Subcutaneous abdominal adipose tissue (tissue), 5 donors: ENCODE data around the gene IFNA13.

Experiments
- H3K27ac ChIP-seq: one replicate; pipeline ENCODE4 v1.7.0; 2013; ENCODE audit warnings: low read depth, mild to moderate bottlenecking, inconsistent platforms, low read length, moderate library complexity
- H3K27me3 ChIP-seq, 5 donors: one replicate each; pipeline ENCODE4 v1.7.0; 2013; ENCODE audit warnings: low read length in 5 of 5, inconsistent platforms in 1 of 5; ENCODE audit not compliant: control insufficient read depth in 5 of 5, insufficient read depth in 4 of 5
- H3K36me3 ChIP-seq, 5 donors: one replicate each; pipeline ENCODE4 v1.7.0; 2013; ENCODE audit warnings: low read length in 5 of 5; ENCODE audit not compliant: control insufficient read depth in 5 of 5, insufficient read depth in 5 of 5
- H3K4me1 ChIP-seq, 5 donors: one replicate each; pipeline ENCODE4 v1.7.0; 2013; ENCODE audit warnings: low read length in 5 of 5, mild to moderate bottlenecking in 3 of 5, moderate library complexity in 1 of 5; ENCODE audit not compliant: control insufficient read depth in 5 of 5, insufficient read depth in 5 of 5
- H3K4me3 ChIP-seq, 5 donors: one replicate each; pipeline ENCODE4 v1.7.0; 2013; ENCODE audit warnings: low read length in 5 of 5, low read depth in 1 of 5
- H3K9ac ChIP-seq, 5 donors: one replicate each; pipeline ENCODE4 v1.7.0; 2013; ENCODE audit warnings: low read length in 5 of 5, mild to moderate bottlenecking in 4 of 5, moderate library complexity in 3 of 5
- H3K9me3 ChIP-seq, 5 donors: one replicate each; pipeline ENCODE4 v1.7.0; 2013; ENCODE audit warnings: low read length in 5 of 5; ENCODE audit not compliant: control insufficient read depth in 5 of 5
- donor health status: healthy.
- donor health status: healthy.
- donor health status: healthy.
- donor health status: healthy.
- donor health status: healthy.

Gene IFNA13

DNA sequence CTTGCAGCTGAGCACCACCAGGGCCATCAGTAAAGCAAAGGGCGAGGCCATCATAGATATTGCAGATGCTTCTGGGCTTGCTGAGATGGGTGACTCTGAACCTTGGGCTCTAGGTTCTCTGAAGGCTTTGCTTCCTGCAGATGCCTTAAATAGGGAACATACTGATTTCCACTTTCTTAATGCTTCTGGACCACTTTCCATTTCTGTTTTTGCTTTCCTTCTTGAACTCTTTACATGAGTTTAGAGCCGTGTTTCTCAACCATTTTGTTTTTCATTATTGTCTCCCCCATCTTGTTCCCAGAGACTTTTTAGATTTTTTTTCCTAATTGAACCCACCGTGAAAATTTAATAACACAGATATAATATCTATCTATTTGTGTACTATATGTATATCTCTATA lies at the start of gene IFNA13:
IFNA13 (minus strand) TSS at position 101 of the 400 bp plus-strand sequence; CDS start at position 54, 47 bp downstream.
- H3K27ac ChIP-seq = no peak within 1 kb of the TSS

DNA sequence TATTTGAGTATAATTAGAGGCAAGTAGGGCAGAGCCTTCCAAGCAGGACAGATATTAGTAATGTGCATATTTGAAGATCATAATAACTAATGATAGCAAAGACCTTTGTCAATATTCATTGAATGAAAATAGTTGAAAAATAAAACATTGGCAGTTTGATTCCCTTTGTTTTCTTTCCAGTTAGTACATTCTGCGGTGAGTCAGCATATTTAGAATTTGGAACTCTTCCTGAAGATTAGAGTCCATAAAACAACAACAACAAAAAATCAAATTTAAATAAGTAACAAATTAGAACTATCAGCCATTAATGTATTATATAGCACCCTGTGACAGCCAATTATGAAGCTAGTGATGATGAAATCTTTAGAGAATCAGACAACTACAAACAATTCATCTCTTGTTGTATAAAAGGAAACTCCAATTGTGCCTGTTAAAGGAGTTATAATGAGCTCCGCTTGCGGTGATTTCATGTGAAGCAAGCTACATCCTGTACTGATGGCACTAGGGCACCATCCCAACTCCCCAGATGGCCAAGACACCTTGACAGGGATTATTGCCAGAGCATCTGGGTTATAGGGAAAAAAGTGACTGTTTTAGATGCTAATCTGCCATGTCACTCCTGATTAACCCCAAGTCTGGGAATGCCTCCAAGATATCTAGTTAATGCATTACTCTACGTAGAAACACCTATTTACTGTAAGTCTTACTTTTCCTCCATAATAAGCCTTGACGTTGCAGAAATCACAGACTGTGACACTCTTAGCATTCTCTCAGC lies 47.8 kb upstream of the IFNA13 start:
- H3K9ac ChIP-seq = no peak overlapping the region
- no peaks in the 10 kb centered on the region for H3K27me3 ChIP-seq
- H3K9me3 ChIP-seq = no peaks in the 10 kb centered on the region
- H3K36me3 ChIP-seq = no peaks in the 10 kb centered on the region
- no peaks in the 10 kb centered on the region for H3K4me1 ChIP-seq
- H3K4me3 ChIP-seq = no peak overlapping the region
- no peak overlapping the region for H3K27ac ChIP-seq

More for the DNA sequence above, at the start of gene IFNA13:
- Histone ChIP-seq H3K4me1 (no peaks in the 10 kb centered on the region), H3K9me3 (no peaks in the 10 kb centered on the region), H3K9ac (no peak within 1 kb of the TSS), H3K4me3 (no peak within 1 kb of the TSS), H3K36me3 (no peaks in the 10 kb centered on the region), H3K27me3 (no peaks in the 10 kb centered on the region)

DNA sequence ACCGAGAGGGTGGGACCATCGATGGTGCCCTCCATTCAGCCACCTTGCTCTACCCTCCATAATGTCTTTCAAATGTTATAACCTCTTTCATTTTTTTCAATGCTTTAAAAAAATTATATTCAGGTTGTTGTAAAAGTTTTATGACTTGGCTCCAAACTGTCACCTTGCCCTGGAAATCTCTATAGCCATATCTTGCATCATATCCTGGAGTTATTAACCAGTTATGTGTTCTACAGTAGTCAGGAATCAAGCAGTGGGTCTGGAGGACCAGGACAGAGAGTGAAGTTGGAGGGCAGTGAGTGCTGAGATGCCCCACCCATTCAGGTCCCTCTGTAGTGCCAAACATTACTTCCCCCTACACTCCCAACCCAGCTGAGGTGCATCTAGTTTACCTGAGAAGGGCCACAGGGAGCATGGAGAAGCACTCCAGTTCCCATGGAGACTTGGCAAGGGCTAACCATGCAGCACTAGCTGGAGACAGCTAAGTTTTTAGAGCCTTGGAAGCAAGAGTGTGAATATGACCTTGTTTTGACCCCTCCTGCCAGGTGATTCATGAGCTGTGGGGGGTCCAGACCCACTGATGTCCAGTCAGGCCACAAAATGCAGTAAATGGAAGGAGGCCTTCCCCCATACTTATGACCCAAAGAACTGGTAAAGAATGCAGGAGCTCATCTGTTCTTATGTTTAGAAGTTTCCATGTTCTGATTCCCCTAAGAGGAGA lies 46.5 kb upstream of the IFNA13 start:
- Histone ChIP-seq H3K36me3 (no peaks in the 10 kb centered on the region), H3K4me3 (no peak overlapping the region), H3K9me3 (no peaks in the 10 kb centered on the region), H3K9ac (no peak overlapping the region), H3K4me1 (no peaks in the 10 kb centered on the region), H3K27ac (no peak overlapping the region), H3K27me3 (no peaks in the 10 kb centered on the region)

DNA sequence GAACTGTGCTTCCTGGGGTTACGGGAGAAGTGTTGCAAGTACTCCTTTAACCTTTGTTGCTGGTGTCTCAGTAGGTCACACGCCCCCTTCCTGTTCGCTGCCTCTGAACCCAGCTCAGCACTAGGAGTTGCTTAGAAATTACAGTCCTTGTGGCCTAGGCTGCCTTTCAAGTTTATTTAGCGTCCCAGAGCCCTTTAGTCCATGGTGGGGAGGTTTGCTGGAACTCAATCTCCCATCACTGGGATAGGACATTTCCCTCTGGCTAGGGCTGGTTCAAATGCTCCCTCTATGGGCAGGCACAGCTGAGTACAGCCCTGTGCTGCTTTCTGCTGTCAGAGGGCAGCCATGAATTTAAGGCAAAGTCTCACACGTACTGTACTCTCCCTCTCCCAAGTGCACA lies 45.8 kb upstream of the IFNA13 start:
- H3K27me3 ChIP-seq = no peaks in the 10 kb centered on the region
- H3K27ac ChIP-seq = no peak overlapping the region
- H3K4me3 ChIP-seq = no peak overlapping the region
- H3K36me3 ChIP-seq = no peaks in the 10 kb centered on the region
- H3K9me3 ChIP-seq = no peaks in the 10 kb centered on the region
- H3K9ac ChIP-seq = no peak overlapping the region
- H3K4me1 ChIP-seq = no peaks in the 10 kb centered on the region

DNA sequence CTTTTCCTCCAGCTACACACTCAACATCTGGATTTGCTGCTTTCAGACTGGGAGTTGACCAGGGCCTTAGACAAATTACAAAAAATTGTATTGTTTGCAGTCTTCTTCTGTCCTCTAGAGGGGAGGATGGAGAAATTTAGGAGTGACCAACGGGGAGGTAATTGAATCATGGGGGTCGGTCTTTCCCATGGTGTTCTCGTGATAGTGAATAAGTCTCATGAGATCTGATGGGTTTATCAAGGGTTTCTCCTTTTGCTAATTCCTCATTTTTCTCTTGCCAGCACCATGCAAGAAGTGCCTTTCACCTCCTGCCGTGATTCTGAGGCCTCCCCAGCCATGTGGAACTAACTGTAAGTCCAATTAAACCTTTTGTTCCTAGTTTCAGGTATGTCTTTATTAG lies 45.3 kb upstream of the IFNA13 start:
- Histone ChIP-seq H3K27me3 (no peaks in the 10 kb centered on the region), H3K9me3 (no peaks in the 10 kb centered on the region), H3K36me3 (no peaks in the 10 kb centered on the region), H3K27ac (no peak overlapping the region), H3K4me1 (no peaks in the 10 kb centered on the region), H3K4me3 (no peak overlapping the region), H3K9ac (no peak overlapping the region)

DNA sequence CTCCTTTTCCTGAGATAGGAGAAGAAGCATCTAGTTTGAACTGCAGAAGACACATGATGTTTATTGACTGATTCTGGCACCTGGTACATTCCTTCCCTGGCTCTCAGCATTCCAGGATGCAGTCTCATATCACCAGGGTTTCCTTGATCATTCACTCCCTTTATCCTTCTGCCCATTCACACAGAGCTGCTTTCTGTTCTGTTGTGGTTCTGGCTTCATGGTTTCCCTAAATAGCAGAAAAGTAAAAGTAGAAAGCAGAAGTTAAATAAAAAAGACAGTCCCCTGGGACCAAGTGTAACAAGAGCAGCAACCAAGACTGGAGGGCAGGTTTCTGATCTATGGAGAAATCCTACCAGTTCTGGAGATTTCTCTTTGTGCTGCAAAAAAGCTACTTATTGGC lies 44.2 kb upstream of the IFNA13 start:
- Histone ChIP-seq H3K36me3 (no peaks in the 10 kb centered on the region), H3K27ac (no peak overlapping the region), H3K27me3 (no peaks in the 10 kb centered on the region), H3K4me3 (no peak overlapping the region), H3K9ac (no peak overlapping the region), H3K4me1 (no peaks in the 10 kb centered on the region), H3K9me3 (no peaks in the 10 kb centered on the region)

DNA sequence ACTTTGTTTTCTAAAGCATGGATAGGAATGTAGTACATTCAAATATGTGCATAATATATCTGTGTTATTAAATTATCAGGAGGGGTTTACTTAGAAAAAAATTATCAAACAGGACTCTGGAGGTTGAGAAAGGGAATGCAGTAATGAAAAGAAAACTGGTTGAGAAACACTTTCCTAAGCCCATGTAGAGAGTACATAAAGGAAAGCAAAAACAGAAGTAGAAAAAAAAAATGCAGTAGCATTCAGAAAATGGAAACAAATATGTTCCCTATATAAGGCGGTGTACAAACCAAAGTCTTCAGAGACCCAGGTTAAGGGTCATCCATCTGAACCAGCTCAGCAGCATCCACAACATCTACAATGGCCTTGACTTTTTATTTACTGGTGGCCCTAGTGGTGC lies 41.0 kb upstream of the IFNA13 start, which contains the start of gene IFNA8:
IFNA8 (plus strand) TSS at position 301 of the 400 bp plus-strand sequence; CDS start at position 361, 60 bp downstream.
- Histone ChIP-seq H3K27ac (no peak within 1 kb of the TSS), H3K9ac (no peak within 1 kb of the TSS), H3K9me3 (no peaks in the 10 kb centered on the region), H3K36me3 (no peaks in the 10 kb centered on the region), H3K4me1 (no peaks in the 10 kb centered on the region), H3K27me3 (no peaks in the 10 kb centered on the region), H3K4me3 (no peak within 1 kb of the TSS)

DNA sequence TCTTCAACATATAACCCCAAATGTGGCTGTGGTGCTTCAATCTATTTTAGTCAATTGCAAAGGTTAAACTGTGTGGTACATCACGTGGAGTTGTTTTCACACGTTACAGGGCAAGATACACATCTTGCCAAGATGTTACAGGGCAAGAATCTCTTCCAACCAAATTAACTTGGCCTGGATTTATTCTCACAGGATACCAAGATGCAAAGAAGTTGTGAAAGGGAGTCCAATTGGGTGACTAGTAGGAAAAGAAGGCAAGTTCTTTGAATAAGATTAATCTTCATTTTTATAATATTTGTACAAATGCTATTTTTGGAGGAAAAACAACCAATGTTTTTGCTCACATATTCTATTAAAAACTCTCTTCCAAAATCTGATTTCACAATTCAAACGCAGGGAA lies 36.3 kb upstream of the IFNA13 start:
- H3K4me3 ChIP-seq = no peak overlapping the region
- peaks cover 5 to 22% (median 8%) of the 10 kb centered on the region in 5 donors for H3K27me3 ChIP-seq
- no peaks in the 10 kb centered on the region for H3K9me3 ChIP-seq
- H3K36me3 ChIP-seq = no peaks in the 10 kb centered on the region
- no peak overlapping the region for H3K9ac ChIP-seq
- H3K27ac ChIP-seq = no peak overlapping the region
- H3K4me1 ChIP-seq = peaks cover 2 to 15% (median 13%) of the 10 kb centered on the region in 5 donors

DNA sequence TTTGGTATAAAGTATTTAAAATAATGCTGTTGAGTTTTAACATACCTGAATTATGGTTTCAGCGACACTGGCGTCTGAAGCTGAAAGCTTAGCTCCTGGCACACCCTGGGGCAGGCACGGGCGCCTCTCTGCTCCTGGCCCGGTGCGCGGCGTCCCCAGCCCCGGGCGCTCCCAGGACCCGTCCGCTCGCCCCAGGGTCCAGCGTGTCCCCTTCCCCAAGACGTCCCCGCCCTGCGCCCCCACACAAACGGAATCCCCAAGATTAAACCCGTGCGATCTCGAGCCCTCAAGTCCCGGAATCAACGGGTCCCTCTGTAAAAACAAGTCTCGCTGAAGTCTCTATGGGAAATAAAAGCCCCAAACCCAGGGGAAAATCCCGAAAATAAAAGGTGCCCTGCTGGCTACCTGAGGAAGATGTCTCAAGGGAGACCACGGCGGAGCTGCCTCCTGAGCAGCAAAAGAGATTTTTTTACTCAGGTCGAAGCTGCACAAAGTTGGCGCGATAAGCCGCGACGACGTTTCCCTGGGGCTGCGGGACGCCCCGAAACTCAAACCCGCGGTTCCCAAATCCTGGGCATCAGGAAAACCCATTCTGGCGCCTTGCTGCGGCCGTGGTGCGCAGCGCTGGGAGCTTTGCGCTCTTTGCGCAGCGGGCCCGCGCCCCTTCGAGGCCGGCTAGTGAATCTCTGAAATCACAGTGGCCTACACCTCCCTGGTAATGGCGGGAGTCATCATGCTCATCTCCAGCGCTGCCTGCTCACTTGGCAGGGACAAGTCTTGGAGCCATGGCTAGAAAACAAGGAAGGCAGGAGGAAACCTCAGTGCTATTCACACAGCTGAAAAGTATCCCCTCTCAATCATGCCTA lies 34.8 kb upstream of the IFNA13 start:
- H3K9ac ChIP-seq = peak overlapping the region in 3 of 5 donors; percentile 8 to 48 (median 14)
- H3K27me3 ChIP-seq = peaks cover 5 to 23% (median 12%) of the 10 kb centered on the region in 5 donors
- H3K36me3 ChIP-seq = no peaks in the 10 kb centered on the region
- H3K4me3 ChIP-seq = peak overlapping the region; percentile 41 to 66 (median 63)
- H3K9me3 ChIP-seq = no peaks in the 10 kb centered on the region
- peaks cover 2 to 15% (median 15%) of the 10 kb centered on the region in 5 donors for H3K4me1 ChIP-seq
- no peak overlapping the region for H3K27ac ChIP-seq
